SH-SY5Y (cell line): Measurements from ENCODE around the gene ARHGAP23.

Experiments
- GATA2 ChIP-seq: IDR thresholded peaks from 2 replicates; pipeline ENCODE4 v1.6.1; 2011; ENCODE audit warnings: mild to moderate bottlenecking, low read depth, low read length
- GATA3 ChIP-seq: IDR thresholded peaks from 2 replicates; pipeline ENCODE4 v1.6.1; 2011; ENCODE audit warnings: low read depth, mild to moderate bottlenecking, low read length, moderate library complexity

DNA sequence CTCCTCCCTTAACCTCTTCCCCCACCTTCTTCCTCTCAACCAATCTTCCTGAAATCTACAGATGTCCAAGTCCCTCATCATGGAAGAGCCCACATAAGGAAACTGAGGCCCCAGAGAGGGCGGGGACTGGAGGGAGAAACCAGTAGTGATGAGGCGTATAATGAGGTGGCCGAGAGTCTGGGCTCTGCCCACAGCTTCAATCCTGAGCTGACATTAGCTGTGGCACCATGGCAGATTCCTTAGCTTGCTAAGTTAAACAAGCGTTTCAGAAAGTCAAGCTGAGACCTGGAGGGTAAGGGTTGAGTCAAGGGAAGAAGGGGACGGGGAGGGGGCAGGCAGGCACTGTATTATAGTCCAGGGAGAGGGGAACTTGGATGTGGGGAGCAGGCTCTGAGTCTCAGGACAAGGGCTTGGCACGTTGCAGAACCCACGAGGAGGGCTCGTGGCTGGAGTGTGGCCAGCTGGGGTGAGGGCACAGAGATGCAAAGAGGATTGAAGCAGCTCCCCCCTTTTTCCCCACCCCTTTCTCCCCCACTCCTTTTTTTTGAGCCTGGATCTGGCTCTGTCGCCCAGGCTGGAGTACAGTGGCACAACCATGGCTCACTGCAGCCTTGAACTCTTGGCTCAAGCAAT lies 13.3 kb downstream of the ARHGAP23 start:
- no peak for TF ChIP-seq GATA2
- no peak for TF ChIP-seq GATA3
